Superior temporal gyrus (tissue), 1 donor: ENCODE results near the gene EN1.

Experiments used
- DNase-seq: peaks from one replicate; pipeline ENCODE4 v3.0.0-alpha.2; 2016; ENCODE audit errors: extremely low spot score

The EN1 gene

DNA sequence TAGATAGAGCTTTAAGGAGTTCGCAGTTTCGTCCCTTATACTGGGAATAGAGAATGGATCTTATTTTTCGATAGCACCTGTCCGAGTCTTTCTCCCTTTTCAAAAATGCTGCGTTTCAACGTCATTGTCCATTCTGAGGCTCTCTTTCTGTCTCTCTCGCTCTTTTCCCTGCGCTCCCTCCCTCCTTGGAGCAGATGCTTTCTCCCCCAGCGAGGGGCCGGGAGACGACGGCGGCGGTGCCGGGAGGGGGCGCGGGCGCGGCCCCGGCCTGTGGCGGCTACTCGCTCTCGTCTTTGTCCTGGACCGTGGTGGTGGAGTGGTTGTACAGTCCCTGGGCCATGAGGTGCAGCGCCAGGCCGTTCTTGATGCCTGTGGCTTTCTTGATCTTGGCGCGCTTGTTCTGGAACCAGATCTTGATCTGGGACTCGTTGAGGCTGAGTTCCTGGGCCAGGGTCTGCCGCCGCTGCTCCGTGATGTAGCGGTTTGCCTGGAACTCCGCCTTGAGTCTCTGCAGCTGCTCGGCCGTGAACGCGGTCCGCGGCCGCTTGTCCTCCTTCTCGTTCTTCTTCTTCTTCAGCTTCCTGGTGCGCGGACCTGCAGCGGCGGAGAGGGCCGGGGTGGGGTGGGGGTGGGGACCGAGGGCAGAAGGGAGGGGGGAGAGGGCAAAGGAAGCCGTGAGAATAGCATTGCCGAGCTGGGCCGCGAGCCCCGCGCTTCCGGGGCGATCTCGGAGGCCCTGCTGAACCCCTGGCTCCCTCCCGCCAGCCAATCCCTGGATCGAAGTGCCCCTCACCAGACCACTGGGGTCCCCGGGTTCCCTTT, 4.6 kb downstream of the EN1 start:
- DNase-seq: no peak

GRCh38 chr2:118841828-118842461, 5.5 kb downstream of the EN1 start:
- DNase-seq: no peak

DNA sequence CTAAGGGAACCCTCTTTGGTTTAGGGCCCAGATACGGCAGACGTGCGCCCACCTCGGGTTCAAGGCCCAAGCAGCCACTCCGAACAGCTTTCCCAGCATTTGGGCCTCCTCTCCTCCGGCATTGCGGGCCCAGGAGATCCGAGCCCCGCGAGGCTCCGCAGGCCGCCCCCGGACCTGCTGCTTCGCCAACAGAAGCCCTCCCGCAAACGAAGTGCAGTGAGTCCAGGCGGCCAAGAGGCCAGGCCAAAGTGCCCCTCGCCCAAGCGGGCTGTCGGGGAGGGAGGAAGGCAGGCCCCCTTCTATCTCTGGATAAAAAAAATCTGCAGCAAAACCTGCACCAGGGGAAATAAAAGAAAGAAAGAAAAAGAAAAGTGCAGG, 6.0 kb downstream of the EN1 start:
- no peak for DNase-seq

DNA sequence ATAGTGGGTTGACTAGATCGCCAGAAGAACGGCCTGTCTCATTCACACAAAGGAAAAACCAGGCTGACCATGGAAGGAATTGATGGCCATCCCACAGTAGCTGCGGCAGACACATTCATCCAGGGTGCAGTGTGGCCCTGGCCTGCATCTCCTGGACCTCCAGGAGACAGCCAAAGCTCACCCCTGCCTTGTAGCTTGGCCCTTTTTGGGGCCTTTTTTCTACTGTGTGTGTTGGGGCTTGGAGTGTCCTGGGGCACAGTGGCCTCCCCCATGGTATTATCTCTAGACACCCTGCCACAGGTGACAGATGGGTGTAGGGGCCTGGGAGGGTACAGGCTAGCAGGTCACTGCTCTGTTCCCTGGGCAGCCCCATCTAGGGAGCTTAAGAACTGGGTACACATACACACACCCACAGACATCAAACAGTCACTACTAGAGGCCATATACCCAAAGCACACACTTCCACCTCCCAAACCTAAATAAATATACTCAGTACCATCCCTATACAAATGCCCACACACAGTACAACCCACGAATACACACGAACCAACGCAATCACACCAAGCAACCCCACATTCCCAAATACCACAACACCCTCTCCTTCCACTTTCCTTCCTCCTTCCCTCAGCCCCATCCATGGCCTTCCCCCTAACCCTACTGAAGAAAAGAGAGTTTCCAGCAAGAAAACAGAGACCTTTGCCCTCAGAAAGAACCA, 8.6 kb downstream of the EN1 start:
- no peak for DNase-seq

- DNase-seq: no peak
Measured at GRCh38 chr2:118837621-118838020, 9.8 kb downstream of the EN1 start.

- no peak for DNase-seq
Measured at GRCh38 chr2:118837067-118837466, 10.4 kb downstream of the EN1 start.

- no peak for DNase-seq
Measured at GRCh38 chr2:118836411-118836930, 11.0 kb downstream of the EN1 start.

DNA sequence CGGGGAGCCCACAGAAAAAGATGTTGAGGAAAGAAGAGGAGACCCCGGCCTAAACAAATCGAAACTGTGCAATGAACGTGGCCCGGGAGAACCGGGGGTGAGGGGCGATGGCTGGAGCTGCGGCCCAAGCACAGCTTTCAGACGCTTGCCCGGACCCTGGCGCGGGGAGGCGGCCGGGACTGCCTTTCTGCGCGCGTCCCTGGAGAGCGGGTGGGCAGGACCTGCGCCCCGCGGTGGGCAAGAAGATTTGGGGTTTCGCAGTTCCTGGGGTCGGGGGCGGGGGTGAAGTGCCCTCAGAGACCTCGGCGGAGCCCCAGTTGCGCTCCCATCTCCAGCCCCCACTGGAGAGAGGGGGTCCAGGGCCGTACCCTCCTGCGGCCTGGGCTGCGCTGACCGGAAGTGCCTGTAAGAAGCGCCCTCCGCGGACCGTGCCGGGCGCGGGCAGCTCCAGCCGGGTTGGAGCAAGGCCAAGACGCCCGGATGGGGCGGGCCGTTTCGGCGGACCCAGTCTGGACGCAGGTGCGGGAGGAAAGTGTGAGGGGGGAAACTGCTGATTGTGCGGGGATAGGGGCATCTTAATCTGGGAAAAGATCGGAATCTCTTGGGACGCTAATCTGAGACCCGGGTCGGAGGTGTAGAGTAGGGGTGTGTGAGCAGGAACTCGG, 11.6 kb downstream of the EN1 start:
- no peak for DNase-seq

- DNase-seq: no peak
Measured at GRCh38 chr2:118834901-118835745, 12.3 kb downstream of the EN1 start.

DNA sequence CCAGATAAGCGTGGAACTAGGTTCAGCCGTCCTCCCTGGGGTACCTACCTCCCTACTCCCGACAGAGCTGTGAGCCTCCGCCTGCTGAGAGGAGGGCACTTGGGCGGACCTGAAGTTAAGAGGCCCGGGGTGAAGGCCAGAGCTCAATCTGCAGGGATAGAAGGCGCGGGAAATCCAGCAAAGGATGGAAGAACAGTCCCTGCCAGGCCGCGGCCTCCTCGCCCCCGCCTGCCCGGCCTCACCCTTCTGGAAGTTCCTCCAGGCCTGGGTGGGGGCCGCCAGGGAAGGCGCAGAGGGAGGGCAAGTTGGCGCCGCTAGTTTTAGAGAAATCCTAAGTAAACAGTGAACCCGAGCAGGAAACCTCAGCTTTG, 13.0 kb downstream of the EN1 start:
- DNase-seq: no peak

DNA sequence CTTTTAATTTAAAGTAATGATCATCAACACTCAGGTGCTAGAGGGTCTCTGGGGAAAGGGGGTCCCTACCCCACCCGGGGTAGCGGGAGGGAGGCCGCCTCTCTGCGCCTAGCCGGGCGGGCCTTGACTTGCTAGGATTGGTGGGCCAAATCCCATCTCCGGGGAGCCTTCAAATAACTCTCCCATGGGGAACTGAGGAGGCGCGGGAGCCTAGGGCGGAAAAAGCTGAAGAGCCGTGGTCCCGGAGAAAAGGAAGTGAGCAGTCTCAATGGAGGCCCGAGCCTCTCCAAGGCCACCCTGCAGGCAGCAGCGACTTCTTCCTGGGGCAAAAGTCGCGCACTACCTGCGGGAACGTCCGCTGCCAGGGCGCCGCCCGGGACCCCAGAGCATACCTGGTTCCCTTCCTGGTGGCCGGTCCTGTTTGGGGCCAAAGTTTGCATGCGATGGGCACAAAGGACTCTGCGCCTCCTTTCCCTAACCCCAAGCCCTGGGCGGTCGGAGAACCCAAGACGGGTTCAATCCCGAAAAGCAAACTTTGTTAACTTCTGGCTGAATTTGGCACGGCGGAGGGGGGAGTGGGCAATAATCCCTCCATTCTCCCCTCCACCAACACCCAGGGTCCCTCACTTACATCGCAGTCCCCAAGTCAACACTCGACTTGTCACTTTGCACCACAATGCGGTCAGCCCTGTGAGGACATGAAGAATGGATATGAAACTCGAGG, 13.6 kb downstream of the EN1 start:
- DNase-seq: no peak

DNA sequence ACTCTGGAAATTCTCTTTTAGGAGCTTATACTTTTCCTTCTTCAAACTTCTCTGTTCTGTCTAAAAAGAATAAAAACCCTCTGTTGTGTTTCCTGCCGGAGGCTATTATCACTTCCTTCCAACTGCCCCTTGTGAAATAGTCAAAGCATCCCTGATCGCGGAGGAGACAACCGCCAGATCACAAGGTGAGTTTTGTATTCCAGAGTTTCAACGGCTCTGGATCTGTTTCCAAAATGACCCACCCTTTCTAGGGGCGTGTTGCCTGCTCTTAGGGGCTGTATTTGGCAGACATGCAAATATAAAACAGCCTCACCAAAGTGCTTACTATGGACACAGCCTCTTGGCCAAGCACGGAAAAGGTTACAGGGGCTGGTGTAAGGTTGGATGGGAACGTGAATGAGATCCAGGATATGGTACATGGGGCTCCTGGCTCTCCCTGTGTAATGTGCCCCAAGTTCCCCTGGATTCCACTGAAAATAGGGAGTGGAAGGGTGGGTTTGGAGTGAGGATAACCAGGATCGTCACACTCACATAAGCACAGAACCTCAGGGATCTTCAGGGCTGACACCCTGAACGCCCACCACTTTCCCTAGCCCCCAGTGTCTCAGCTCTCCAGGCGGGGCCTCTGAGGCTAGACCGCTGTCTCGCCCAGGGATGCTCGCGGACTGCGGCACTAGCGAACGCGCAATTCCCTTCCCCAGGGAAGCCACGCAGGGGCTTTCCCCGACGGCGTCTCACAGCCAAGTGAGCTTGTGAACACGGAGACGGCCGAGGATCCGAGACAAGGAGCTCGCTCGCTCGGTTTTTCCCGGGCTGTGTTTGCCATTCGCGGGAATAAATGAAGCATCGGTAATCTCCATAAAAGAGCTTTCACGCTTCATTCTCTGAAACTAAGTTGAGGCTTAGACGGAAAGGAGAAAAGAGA, 14.4 kb downstream of the EN1 start:
- DNase-seq: no peak

- DNase-seq: no peak
Measured at GRCh38 chr2:118832071-118832790, 15.2 kb downstream of the EN1 start.

DNA sequence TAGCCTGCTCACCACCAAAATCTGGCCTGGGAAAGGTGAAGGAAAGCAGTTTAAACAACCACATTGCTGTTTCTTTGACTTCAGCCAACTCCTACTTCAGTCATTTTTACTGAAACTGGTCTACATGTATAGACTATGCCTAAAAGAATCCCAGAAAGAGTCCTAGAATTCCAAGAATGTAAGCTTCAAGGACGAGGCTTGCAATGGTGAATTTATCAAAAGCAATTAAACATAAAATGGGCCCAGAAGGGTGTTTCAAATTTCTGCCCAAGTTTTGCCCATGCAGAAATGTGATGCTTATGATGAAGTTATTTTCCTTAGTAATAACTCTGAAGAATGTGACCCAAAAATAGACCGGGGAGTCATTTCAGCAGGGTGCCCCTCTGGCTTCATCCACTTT, 16.6 kb downstream of the EN1 start:
- no peak for DNase-seq

GRCh38 chr2:118830118-118830517, 17.3 kb downstream of the EN1 start:
- no peak for DNase-seq

DNA sequence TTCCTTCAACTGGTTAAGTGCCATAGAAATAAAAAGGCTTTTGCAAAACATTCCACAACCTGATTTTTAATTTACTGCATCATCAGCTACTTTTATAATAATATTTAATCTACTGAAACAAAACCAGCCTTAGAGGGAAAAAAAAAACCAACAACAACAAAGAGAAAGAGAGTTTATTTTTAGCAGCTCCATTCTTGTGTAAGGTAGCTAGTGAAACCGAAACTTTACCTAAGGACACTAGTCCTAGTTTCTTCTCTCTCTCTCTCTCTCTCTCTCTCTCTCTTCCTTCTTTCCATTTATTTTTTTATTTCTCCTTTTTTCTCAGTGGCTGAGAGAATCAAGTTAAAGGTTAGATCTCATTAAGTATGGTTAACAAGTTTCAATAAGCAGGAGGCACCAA, 21.4 kb downstream of the EN1 start:
- no peak for DNase-seq

GRCh38 chr2:118823633-118824032, 23.8 kb downstream of the EN1 start:
- DNase-seq: no peak

DNA sequence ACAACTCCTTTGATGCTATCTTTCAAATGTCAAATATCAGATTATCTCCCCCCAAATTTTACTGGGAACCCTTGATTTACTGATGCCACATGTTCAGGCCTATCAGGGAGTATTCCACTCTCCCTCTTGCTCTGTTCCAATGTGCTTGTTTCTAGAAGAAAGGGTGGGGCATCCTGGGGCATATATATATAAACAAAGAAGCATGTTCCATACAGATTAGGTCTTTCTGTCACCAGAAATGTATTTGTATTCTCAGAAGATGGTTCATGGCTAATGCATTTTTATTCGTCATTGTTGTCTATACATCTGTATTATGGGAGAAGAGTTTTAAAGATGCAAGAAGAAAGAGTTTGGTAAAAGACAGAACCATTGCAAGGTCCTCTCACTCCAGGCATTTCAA, 24.9 kb downstream of the EN1 start:
- no peak for DNase-seq

- no peak for DNase-seq
Measured at GRCh38 chr2:118822015-118822414, 25.4 kb downstream of the EN1 start.
